ENCODE results near the gene RPS6KA2. TPM values are rescaled to one million over a fixed set of nuclear protein-coding genes. Genes with fewer than 3 reads are reported as not detected.

RPS6KA2 gene
- 14.3 and 15.4 TPM in 2 replicates for polyA plus RNA-seq (2013)

GRCh38 chr6:166627033-166627874, at the start of gene RPS6KA2:
Gene RPS6KA2 (minus strand): TSS chr6:166627251. CDS start chr6:166627019, 232 bp downstream.
- Histone ChIP-seq H3K9me3 (ENCODE audit: insufficient read depth, low read depth, low read length) (no peaks in the 10 kb centered on the region), H3K4me1 (ENCODE audit: control insufficient read depth in 1 of 2, insufficient read depth in 2 of 2, low read length in 2 of 2) (peaks cover 11 to 13% of the 10 kb centered on the region in 2 experiments), H3K27me3 (ENCODE audit: insufficient read depth, low read length) (peaks cover 2% of the 10 kb centered on the region), H2BK12ac (ENCODE audit: low read length) (peak within 1 kb of the TSS; percentile 26), H4K12ac (ENCODE audit: low read depth, low read length) (peak within 1 kb of the TSS; percentile 59), H3K14ac (ENCODE audit: low read length) (peak within 1 kb of the TSS; percentile 93), H2AFZ (ENCODE audit: insufficient read depth, low read length, poor library complexity) (peak within 1 kb of the TSS; percentile 91), H3K4me2 (ENCODE audit: low read length) (peak within 1 kb of the TSS; percentile 92), H2AK5ac (ENCODE audit: low read length) (peak within 1 kb of the TSS; percentile 35), H2BK120ac (ENCODE audit: insufficient read depth, low read length, poor library complexity) (no peak within 1 kb of the TSS), H3K36me3 (ENCODE audit: control insufficient read depth in 1 of 2, insufficient read depth in 2 of 2, low read length in 2 of 2) (no peaks in the 10 kb centered on the region), H3K23ac (ENCODE audit: low read length) (no peak within 1 kb of the TSS), H3K18ac (ENCODE audit: low read length) (peak within 1 kb of the TSS; percentile 84), H3K4me3 (ENCODE audit: low read depth, low read length) (peak within 1 kb of the TSS; percentile 86), H3K79me2 (ENCODE audit: control insufficient read depth, insufficient read depth, low read length, poor library complexity) (peaks cover 4% of the 10 kb centered on the region), H4K91ac (ENCODE audit: low read depth, low read length) (peak within 1 kb of the TSS; percentile 70), H3K27ac (ENCODE audit: low read depth, low read length) (peak within 1 kb of the TSS; percentile 72), H4K8ac (ENCODE audit: low read depth, low read length) (peak within 1 kb of the TSS; percentile 79), H3K9ac (ENCODE audit: low read length) (peak within 1 kb of the TSS; percentile 87), H2BK5ac (ENCODE audit: low read depth, low read length, poor library complexity) (peak within 1 kb of the TSS; percentile 51), H3K79me1 (ENCODE audit: low read length) (peaks cover 5% of the 10 kb centered on the region), H3K4ac (ENCODE audit: low read depth, low read length) (peak within 1 kb of the TSS; percentile 73)
- WGBS (ENCODE audit: extremely low coverage, insufficient coverage, insufficient read length), result no CpG with 5 or more reads among the region's 87 CpGs
- peak; percentile 98 to 99 for DNase-seq

- Histone ChIP-seq H3K4me3 (ENCODE audit: low read depth, low read length) (no peak overlapping the region), H3K4me1 (ENCODE audit: control insufficient read depth in 1 of 2, insufficient read depth in 2 of 2, low read length in 2 of 2) (peaks cover 9 to 13% of the 10 kb centered on the region in 2 experiments), H3K18ac (ENCODE audit: low read length) (peak overlapping the region; percentile 53), H3K27me3 (ENCODE audit: insufficient read depth, low read length) (no peaks in the 10 kb centered on the region), H3K4me2 (ENCODE audit: low read length) (no peak overlapping the region), H3K79me1 (ENCODE audit: low read length) (peaks cover 17% of the 10 kb centered on the region), H3K23ac (ENCODE audit: low read length) (no peak overlapping the region), H4K12ac (ENCODE audit: low read depth, low read length) (no peak overlapping the region), H2BK12ac (ENCODE audit: low read length) (peak overlapping the region; percentile 55), H3K4ac (ENCODE audit: low read depth, low read length) (no peak overlapping the region), H3K27ac (ENCODE audit: low read depth, low read length) (no peak overlapping the region), H2AFZ (ENCODE audit: insufficient read depth, low read length, poor library complexity) (no peak overlapping the region), H3K79me2 (ENCODE audit: control insufficient read depth, insufficient read depth, low read length, poor library complexity) (no peaks in the 10 kb centered on the region), H4K91ac (ENCODE audit: low read depth, low read length) (peak overlapping the region; percentile 55), H3K9ac (ENCODE audit: low read length) (no peak overlapping the region), H2BK5ac (ENCODE audit: low read depth, low read length, poor library complexity) (no peak overlapping the region), H4K8ac (ENCODE audit: low read depth, low read length) (no peak overlapping the region), H2AK5ac (ENCODE audit: low read length) (peak overlapping the region; percentile 86), H3K9me3 (ENCODE audit: insufficient read depth, low read depth, low read length) (peaks cover 2% of the 10 kb centered on the region), H2BK120ac (ENCODE audit: insufficient read depth, low read length, poor library complexity) (peak overlapping the region; percentile 4), H3K36me3 (ENCODE audit: control insufficient read depth in 1 of 2, insufficient read depth in 2 of 2, low read length in 2 of 2) (no peaks in the 10 kb centered on the region), H3K14ac (ENCODE audit: low read length) (no peak overlapping the region)
- no peak for DNase-seq
- WGBS (ENCODE audit: extremely low coverage, insufficient coverage, insufficient read length), result no CpG with 5 or more reads among the region's 14 CpGs
Observed at GRCh38 chr6:166676270-166676860, 49.3 kb upstream of the RPS6KA2 start.

GRCh38 chr6:166675736-166676135, 48.7 kb upstream of the RPS6KA2 start:
- peaks cover 2% of the 10 kb centered on the region for H3K9me3 ChIP-seq (ENCODE audit: insufficient read depth, low read depth, low read length)
- H2AFZ ChIP-seq (ENCODE audit: insufficient read depth, low read length, poor library complexity), result no peak overlapping the region
- H2AK5ac ChIP-seq (ENCODE audit: low read length), result no peak overlapping the region
- H3K4me2 ChIP-seq (ENCODE audit: low read length), result no peak overlapping the region
- no CpG with 5 or more reads among the region's 9 CpGs for WGBS (ENCODE audit: extremely low coverage, insufficient coverage, insufficient read length)
- peaks cover 9 to 13% of the 10 kb centered on the region in 2 experiments for H3K4me1 ChIP-seq (ENCODE audit: control insufficient read depth in 1 of 2, insufficient read depth in 2 of 2, low read length in 2 of 2)
- no peaks in the 10 kb centered on the region for H3K36me3 ChIP-seq (ENCODE audit: control insufficient read depth in 1 of 2, insufficient read depth in 2 of 2, low read length in 2 of 2)
- H3K4me3 ChIP-seq (ENCODE audit: low read depth, low read length), result no peak overlapping the region
- no peak overlapping the region for H3K4ac ChIP-seq (ENCODE audit: low read depth, low read length)
- H3K79me2 ChIP-seq (ENCODE audit: control insufficient read depth, insufficient read depth, low read length, poor library complexity), result no peaks in the 10 kb centered on the region
- H3K23ac ChIP-seq (ENCODE audit: low read length), result no peak overlapping the region
- no peak overlapping the region for H2BK5ac ChIP-seq (ENCODE audit: low read depth, low read length, poor library complexity)
- H3K27ac ChIP-seq (ENCODE audit: low read depth, low read length), result no peak overlapping the region
- peaks cover 17% of the 10 kb centered on the region for H3K79me1 ChIP-seq (ENCODE audit: low read length)
- no peak overlapping the region for H4K8ac ChIP-seq (ENCODE audit: low read depth, low read length)
- H3K14ac ChIP-seq (ENCODE audit: low read length), result no peak overlapping the region
- no peak overlapping the region for H2BK12ac ChIP-seq (ENCODE audit: low read length)
- no peak overlapping the region for H4K12ac ChIP-seq (ENCODE audit: low read depth, low read length)
- no peak for DNase-seq
- no peak overlapping the region for H4K91ac ChIP-seq (ENCODE audit: low read depth, low read length)
- no peak overlapping the region for H3K9ac ChIP-seq (ENCODE audit: low read length)
- no peak overlapping the region for H3K18ac ChIP-seq (ENCODE audit: low read length)
- H3K27me3 ChIP-seq (ENCODE audit: insufficient read depth, low read length), result no peaks in the 10 kb centered on the region
- no peak overlapping the region for H2BK120ac ChIP-seq (ENCODE audit: insufficient read depth, low read length, poor library complexity)

- no CpG with 5 or more reads among the region's 6 CpGs for whole genome bisulfite sequencing (ENCODE audit: extremely low coverage, insufficient coverage, insufficient read length)
Observed at GRCh38 chr6:166673309-166673708, 46.3 kb upstream of the RPS6KA2 start.

More at GRCh38 chr6:166673309-166673708, 46.3 kb upstream of the RPS6KA2 start:
- H4K12ac ChIP-seq (ENCODE audit: low read depth, low read length), result no peak overlapping the region
- no peak overlapping the region for H2BK5ac ChIP-seq (ENCODE audit: low read depth, low read length, poor library complexity)
- no peak overlapping the region for H4K91ac ChIP-seq (ENCODE audit: low read depth, low read length)
- no peak overlapping the region for H2AK5ac ChIP-seq (ENCODE audit: low read length)
- H3K27me3 ChIP-seq (ENCODE audit: insufficient read depth, low read length), result no peaks in the 10 kb centered on the region
- no peak overlapping the region for H3K23ac ChIP-seq (ENCODE audit: low read length)
- no peak overlapping the region for H2BK120ac ChIP-seq (ENCODE audit: insufficient read depth, low read length, poor library complexity)
- H3K9me3 ChIP-seq (ENCODE audit: insufficient read depth, low read depth, low read length), result peaks cover 8% of the 10 kb centered on the region
- no peak overlapping the region for H3K18ac ChIP-seq (ENCODE audit: low read length)
- H3K27ac ChIP-seq (ENCODE audit: low read depth, low read length), result no peak overlapping the region
- H3K9ac ChIP-seq (ENCODE audit: low read length), result no peak overlapping the region
- no peak for DNase-seq
- H3K36me3 ChIP-seq (ENCODE audit: control insufficient read depth in 1 of 2, insufficient read depth in 2 of 2, low read length in 2 of 2), result no peaks in the 10 kb centered on the region
- H3K79me1 ChIP-seq (ENCODE audit: low read length), result peaks cover 10% of the 10 kb centered on the region
- no peak overlapping the region for H2AFZ ChIP-seq (ENCODE audit: insufficient read depth, low read length, poor library complexity)
- no peak overlapping the region for H3K4me2 ChIP-seq (ENCODE audit: low read length)
- H3K14ac ChIP-seq (ENCODE audit: low read length), result no peak overlapping the region
- H3K4me1 ChIP-seq (ENCODE audit: control insufficient read depth in 1 of 2, insufficient read depth in 2 of 2, low read length in 2 of 2), result peaks cover 9 to 11% of the 10 kb centered on the region in 2 experiments
- no peak overlapping the region for H4K8ac ChIP-seq (ENCODE audit: low read depth, low read length)
- no peak overlapping the region for H3K4me3 ChIP-seq (ENCODE audit: low read depth, low read length)
- no peaks in the 10 kb centered on the region for H3K79me2 ChIP-seq (ENCODE audit: control insufficient read depth, insufficient read depth, low read length, poor library complexity)
- no peak overlapping the region for H3K4ac ChIP-seq (ENCODE audit: low read depth, low read length)
- no peak overlapping the region for H2BK12ac ChIP-seq (ENCODE audit: low read length)
